Kidney (tissue), 14 donors: Measurements from ENCODE around the gene PTX3. TPM values are rescaled to one million over a fixed set of nuclear protein-coding genes. Genes with fewer than 3 reads are reported as not detected.

Experiments
- DNase-seq, 5 donors: peaks; one replicate each; pipeline ENCODE4 v3.0.0-alpha.2; 2013 to 2020
- FAIRE-seq: peaks from 2 replicates; lab custom pipeline; 2012; peaks lifted over from hg19 to GRCh38; lab: Jason Lieb, UNC
- H3K27ac ChIP-seq, 2 donors: one replicate each; pipeline ENCODE4 v1.7.0; 2013; ENCODE audit warnings: low read depth in 2 of 2, low read length in 2 of 2, inconsistent platforms in 1 of 2
- H3K27me3 ChIP-seq: one replicate; pipeline ENCODE4 v1.7.1; 2013; ENCODE audit warnings: low read length, inconsistent platforms; ENCODE audit not compliant: control insufficient read depth, insufficient read depth
- H3K36me3 ChIP-seq, 3 donors: one replicate each; pipeline versions ENCODE4 v1.7.0 to v1.7.1; 2013; ENCODE audit warnings: low read length in 3 of 3, control low read depth in 1 of 3, inconsistent platforms in 1 of 3; ENCODE audit not compliant: insufficient read depth in 3 of 3, control insufficient read depth in 2 of 3
- H3K4me1 ChIP-seq, 3 donors: one replicate each; pipeline versions ENCODE4 v1.7.0 to v1.7.1; 2013; ENCODE audit warnings: low read length in 3 of 3, inconsistent platforms in 1 of 3, low read depth in 1 of 3; ENCODE audit not compliant: control insufficient read depth in 2 of 3, insufficient read depth in 2 of 3
- H3K4me3 ChIP-seq, 3 donors: one replicate each; pipeline versions ENCODE4 v1.7.0 to v1.8.1; 2013; ENCODE audit warnings: low read length in 3 of 3, control low read depth in 1 of 3, inconsistent platforms in 1 of 3
- H3K9ac ChIP-seq, 3 donors: one replicate each; pipeline versions ENCODE4 v1.7.0 to v1.7.1; 2013; ENCODE audit warnings: low read length in 3 of 3, control low read depth in 1 of 3, inconsistent platforms in 1 of 3
- H3K9me3 ChIP-seq, 3 donors: one replicate each; pipeline versions ENCODE4 v1.7.0 to v1.7.1; 2013; ENCODE audit warnings: low read length in 3 of 3, control low read depth in 1 of 3, inconsistent platforms in 1 of 3; ENCODE audit not compliant: control insufficient read depth in 2 of 3, insufficient read depth in 1 of 3
- intact Hi-C: fragments of 100-400 bp; cut with DNase I; formaldehyde crosslinking; loops from one replicate; pipeline ENCODE4 v1.11.1; 2022
- polyA plus RNA-seq: library from polyadenylated mRNA; stranded (reverse); fragments of 350-450 nt; fragmentation: Illumina TruSeq; extraction: RNeasy Lipid Tissue Mini Kit (QIAGEN cat#74804); gene quantifications from one replicate; pipeline ENCODE4 v1.2.3, GENCODE V29; 2014; ENCODE audit warnings: low read depth, low replicate concordance; ENCODE audit not compliant: insufficient read depth
- total RNA-seq: library from RNA; stranded (reverse); fragmentation: NEBNext Ultra II Directional; extraction: Animal tissue kit (Norgen Biotek cat#: 25700); gene quantifications from one replicate; pipeline ENCODE4 v1.2.1, GENCODE V29; 2021
- TF ChIP-seq, protein P1 (sequence below): IDR thresholded peaks from 3 replicates; pipeline ENCODE4 v1.5.1; 2012; ENCODE audit warnings: mild to moderate bottlenecking, moderate library complexity, borderline replicate concordance; ENCODE audit not compliant: insufficient read depth; ENCODE audit errors: extremely low read depth
- donor health status: control.
- donor health status: control.
- donor health status: control.
- donor health status: control.
- donor health status: control.
- donor health status: DM: yes; HTN: yes; CAD: no.
- donor health status: Normal renal cell carcinoma (clear cell type).

PTX3 gene
- total and polyA plus RNA-seq, 2 donors from 2014 or later = 0.45 to 2.7 TPM

DNA sequence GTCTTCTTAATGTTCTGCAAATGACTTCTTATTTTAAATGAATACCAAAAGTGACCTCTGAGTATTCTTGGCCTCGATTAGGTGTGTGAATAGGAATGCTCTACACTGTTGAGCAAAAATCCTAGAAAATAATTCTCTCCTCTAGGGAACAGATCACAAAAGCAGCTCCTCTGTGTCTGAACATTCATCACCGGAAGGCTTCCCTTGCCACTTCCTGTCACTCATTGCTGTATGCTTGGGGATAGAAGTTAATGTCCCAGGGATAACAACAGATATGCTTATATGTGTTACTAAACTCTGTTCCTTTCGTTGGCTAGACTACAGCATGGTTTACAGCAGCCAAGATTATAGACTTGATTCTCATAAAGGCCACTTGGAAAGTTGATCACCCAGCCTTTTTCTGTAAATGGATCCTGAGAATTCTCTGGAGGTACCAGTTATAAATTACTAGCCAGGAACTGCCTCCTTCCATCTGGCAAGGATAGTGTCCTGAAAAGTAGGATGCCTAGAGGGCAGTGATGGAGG is 16.0 kb upstream of the PTX3 start:
- no peak for FAIRE-seq

DNA sequence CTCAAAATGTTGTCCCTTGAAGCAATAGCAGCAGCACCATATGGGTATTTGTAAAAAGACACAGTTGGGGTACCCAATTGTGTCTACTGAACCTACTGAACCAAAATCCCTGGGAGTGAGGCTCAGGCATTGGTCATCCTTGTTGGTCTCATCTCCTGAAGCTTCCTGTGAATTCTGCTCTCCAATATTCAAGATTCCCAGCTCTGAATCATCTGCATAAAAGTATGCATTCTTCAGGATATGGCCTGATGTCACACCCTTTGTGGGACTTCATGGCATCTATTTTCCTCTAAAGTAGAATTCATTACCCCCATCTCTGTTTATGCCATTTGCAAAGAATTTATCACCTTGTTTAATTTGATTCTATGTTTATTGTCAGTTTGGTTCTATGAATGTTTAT is 13.3 kb upstream of the PTX3 start:
- Histone ChIP-seq H3K9ac (no peak overlapping the region), H3K27me3 (no peaks in the 10 kb centered on the region), H3K4me3 (no peak overlapping the region), H3K36me3 (no peaks in the 10 kb centered on the region), H3K4me1 (no peaks in the 10 kb centered on the region), H3K27ac (no peak overlapping the region), H3K9me3 (no peaks in the 10 kb centered on the region)
- intact Hi-C loops = no loop called here
- TF ChIP-seq, protein P1, sequence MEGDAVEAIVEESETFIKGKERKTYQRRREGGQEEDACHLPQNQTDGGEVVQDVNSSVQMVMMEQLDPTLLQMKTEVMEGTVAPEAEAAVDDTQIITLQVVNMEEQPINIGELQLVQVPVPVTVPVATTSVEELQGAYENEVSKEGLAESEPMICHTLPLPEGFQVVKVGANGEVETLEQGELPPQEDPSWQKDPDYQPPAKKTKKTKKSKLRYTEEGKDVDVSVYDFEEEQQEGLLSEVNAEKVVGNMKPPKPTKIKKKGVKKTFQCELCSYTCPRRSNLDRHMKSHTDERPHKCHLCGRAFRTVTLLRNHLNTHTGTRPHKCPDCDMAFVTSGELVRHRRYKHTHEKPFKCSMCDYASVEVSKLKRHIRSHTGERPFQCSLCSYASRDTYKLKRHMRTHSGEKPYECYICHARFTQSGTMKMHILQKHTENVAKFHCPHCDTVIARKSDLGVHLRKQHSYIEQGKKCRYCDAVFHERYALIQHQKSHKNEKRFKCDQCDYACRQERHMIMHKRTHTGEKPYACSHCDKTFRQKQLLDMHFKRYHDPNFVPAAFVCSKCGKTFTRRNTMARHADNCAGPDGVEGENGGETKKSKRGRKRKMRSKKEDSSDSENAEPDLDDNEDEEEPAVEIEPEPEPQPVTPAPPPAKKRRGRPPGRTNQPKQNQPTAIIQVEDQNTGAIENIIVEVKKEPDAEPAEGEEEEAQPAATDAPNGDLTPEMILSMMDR = no peak
- FAIRE-seq (no peak), DNase-seq (no peak)

More for the DNA sequence above, 16.0 kb upstream of the PTX3 start:
- H3K4me1 ChIP-seq = no peaks in the 10 kb centered on the region
- TF ChIP-seq, protein P1 = no peak
- no peaks in the 10 kb centered on the region for H3K36me3 ChIP-seq
- no peak overlapping the region for H3K9ac ChIP-seq
- no peak overlapping the region for H3K27ac ChIP-seq
- no peaks in the 10 kb centered on the region for H3K27me3 ChIP-seq
- no peaks in the 10 kb centered on the region for H3K9me3 ChIP-seq
- intact Hi-C loops = no loop called here
- no peak overlapping the region for H3K4me3 ChIP-seq
- DNase-seq = no peak

DNA sequence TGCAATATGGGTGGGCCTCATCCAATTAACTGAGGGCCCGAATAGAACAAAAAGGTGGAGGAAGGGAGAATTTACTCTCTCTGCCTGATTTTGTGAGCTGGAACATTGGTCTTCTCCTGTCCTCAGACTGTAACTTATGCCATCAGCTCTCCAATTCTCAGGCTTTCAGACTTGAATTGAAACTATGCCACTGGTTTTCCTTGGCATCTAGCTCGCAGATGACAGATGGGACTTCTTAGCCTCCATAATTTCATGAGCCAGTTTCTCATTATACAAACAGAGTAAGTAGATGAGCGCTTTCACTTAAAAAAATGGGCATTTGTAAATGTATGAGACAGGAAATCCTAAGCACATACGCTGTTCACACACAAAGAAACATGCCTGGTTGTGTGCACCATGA is 8.7 kb upstream of the PTX3 start:
- intact Hi-C loops = no loop called here
- no peak for FAIRE-seq

More for the DNA sequence above, 8.7 kb upstream of the PTX3 start:
- Histone ChIP-seq H3K27ac (no peak overlapping the region), H3K27me3 (no peaks in the 10 kb centered on the region), H3K36me3 (no peaks in the 10 kb centered on the region), H3K4me3 (no peak overlapping the region), H3K9ac (no peak overlapping the region), H3K4me1 (no peaks in the 10 kb centered on the region), H3K9me3 (no peaks in the 10 kb centered on the region)
- TF ChIP-seq, protein P1 = no peak
- no peak for DNase-seq
